ENCODE results near the gene PLXND1. TPM values are rescaled to one million over a fixed set of nuclear protein-coding genes. Genes with fewer than 3 reads are reported as not detected.

Gene PLXND1
- total RNA-seq, 2 donors from 2014 or later = 47.7 to 135 TPM

DNA sequence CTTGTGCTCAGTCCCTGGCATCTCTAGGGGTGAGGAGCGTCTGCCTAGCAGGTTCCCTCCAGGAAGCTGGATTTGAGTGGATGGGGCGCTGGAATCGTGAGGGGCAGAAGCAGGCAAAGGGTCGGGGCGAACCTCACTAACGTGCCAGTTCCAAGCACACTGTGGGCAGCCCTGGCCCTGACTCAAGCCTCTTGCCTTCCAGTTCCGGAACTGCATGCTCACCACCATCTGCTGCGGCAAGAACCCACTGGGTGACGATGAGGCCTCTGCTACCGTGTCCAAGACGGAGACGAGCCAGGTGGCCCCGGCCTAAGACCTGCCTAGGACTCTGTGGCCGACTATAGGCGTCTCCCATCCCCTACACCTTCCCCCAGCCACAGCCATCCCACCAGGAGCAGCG lies 73.1 kb downstream of the PLXND1 start:
- TF ChIP-seq POLR2A (IDR thresholded peaks at IDR 0.05) = no peak
- TF ChIP-seq, protein P1, sequence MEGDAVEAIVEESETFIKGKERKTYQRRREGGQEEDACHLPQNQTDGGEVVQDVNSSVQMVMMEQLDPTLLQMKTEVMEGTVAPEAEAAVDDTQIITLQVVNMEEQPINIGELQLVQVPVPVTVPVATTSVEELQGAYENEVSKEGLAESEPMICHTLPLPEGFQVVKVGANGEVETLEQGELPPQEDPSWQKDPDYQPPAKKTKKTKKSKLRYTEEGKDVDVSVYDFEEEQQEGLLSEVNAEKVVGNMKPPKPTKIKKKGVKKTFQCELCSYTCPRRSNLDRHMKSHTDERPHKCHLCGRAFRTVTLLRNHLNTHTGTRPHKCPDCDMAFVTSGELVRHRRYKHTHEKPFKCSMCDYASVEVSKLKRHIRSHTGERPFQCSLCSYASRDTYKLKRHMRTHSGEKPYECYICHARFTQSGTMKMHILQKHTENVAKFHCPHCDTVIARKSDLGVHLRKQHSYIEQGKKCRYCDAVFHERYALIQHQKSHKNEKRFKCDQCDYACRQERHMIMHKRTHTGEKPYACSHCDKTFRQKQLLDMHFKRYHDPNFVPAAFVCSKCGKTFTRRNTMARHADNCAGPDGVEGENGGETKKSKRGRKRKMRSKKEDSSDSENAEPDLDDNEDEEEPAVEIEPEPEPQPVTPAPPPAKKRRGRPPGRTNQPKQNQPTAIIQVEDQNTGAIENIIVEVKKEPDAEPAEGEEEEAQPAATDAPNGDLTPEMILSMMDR (IDR thresholded peaks at IDR 0.05) = no peak
- Histone ChIP-seq H3K4me1 (peaks cover 11% of the 10 kb centered on the region), H3K27me3 (no peaks in the 10 kb centered on the region), H3K36me3 (replicated peaks in 1 of 2; ENCODE audit: insufficient read depth in 1 of 2, low read depth in 2 of 2) (no peaks in the 10 kb centered on the region), H3K4me3 (no peak overlapping the region), H3K9me3 (no peaks in the 10 kb centered on the region), H3K27ac (no peak overlapping the region)
- intact Hi-C loops (cut with DNase I) = no loop called here
- 87 to 90% methylated on average over 9 to 16 of the region's 16 CpGs for WGBS, 2 donors
- DNase-seq = no peak
- ATAC-seq = no peak

DNA sequence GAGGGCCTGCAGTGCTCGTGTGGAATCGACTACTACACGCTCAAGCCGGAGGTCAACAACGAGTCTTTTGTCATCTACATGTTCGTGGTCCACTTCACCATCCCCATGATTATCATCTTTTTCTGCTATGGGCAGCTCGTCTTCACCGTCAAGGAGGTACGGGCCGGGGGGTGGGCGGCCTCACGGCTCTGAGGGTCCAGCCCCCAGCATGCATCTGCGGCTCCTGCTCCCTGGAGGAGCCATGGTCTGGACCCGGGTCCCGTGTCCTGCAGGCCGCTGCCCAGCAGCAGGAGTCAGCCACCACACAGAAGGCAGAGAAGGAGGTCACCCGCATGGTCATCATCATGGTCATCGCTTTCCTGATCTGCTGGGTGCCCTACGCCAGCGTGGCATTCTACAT lies 74.2 kb downstream of the PLXND1 start:
- peaks cover 11% of the 10 kb centered on the region for H3K4me1 ChIP-seq
- intact Hi-C loops (cut with DNase I) = no loop called here
- no peaks in the 10 kb centered on the region for H3K36me3 ChIP-seq (replicated peaks in 1 of 2; ENCODE audit: insufficient read depth in 1 of 2, low read depth in 2 of 2)
- H3K27me3 ChIP-seq = no peaks in the 10 kb centered on the region
- 90 to 92% methylated on average over 8 to 16 of the region's 20 CpGs for WGBS, 2 donors
- ATAC-seq (no peak), DNase-seq (no peak)
- H3K4me3 ChIP-seq = no peak overlapping the region
- no peaks in the 10 kb centered on the region for H3K9me3 ChIP-seq
- H3K27ac ChIP-seq = no peak overlapping the region
- TF ChIP-seq, protein P1 (IDR thresholded peaks at IDR 0.05) = no peak
- no peak for TF ChIP-seq POLR2A (IDR thresholded peaks at IDR 0.05)

DNA sequence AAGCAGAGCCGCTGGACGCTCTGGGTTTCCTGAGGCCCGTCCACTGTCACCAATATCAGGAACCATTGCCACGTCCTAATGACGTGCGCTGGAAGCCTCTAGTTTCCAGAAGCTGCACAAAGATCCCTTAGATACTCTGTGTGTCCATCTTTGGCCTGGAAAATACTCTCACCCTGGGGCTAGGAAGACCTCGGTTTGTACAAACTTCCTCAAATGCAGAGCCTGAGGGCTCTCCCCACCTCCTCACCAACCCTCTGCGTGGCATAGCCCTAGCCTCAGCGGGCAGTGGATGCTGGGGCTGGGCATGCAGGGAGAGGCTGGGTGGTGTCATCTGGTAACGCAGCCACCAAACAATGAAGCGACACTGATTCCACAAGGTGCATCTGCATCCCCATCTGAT lies 74.8 kb downstream of the PLXND1 start:
- ATAC-seq (no peak), DNase-seq (no peak)
- H3K27me3 ChIP-seq = no peaks in the 10 kb centered on the region
- H3K9me3 ChIP-seq = no peaks in the 10 kb centered on the region
- H3K36me3 ChIP-seq (replicated peaks in 1 of 2; ENCODE audit: insufficient read depth in 1 of 2, low read depth in 2 of 2) = no peaks in the 10 kb centered on the region
- no peak overlapping the region for H3K4me3 ChIP-seq
- TF ChIP-seq, protein P1 (IDR thresholded peaks at IDR 0.05) = no peak
- no peak for TF ChIP-seq POLR2A (IDR thresholded peaks at IDR 0.05)
- peaks cover 11% of the 10 kb centered on the region for H3K4me1 ChIP-seq
- intact Hi-C loops (cut with DNase I) = no loop called here
- H3K27ac ChIP-seq = no peak overlapping the region
- 90% methylated on average over 11 of the region's 11 CpGs for WGBS, 2 donors

DNA sequence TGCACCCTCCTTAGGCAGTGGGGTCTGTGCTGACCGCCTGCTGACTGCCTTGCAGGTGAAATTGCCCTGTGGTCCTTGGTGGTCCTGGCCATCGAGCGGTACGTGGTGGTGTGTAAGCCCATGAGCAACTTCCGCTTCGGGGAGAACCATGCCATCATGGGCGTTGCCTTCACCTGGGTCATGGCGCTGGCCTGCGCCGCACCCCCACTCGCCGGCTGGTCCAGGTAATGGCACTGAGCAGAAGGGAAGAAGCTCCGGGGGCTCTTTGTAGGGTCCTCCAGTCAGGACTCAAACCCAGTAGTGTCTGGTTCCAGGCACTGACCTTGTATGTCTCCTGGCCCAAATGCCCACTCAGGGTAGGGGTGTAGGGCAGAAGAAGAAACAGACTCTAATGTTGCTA lies 75.7 kb downstream of the PLXND1 start:
- 90 to 95% methylated on average over 2 to 13 of the region's 13 CpGs for WGBS, 2 donors
- Histone ChIP-seq H3K4me3 (no peak overlapping the region), H3K27ac (no peak overlapping the region), H3K9me3 (no peaks in the 10 kb centered on the region), H3K4me1 (peaks cover 11% of the 10 kb centered on the region), H3K27me3 (no peaks in the 10 kb centered on the region), H3K36me3 (replicated peaks in 1 of 2; ENCODE audit: insufficient read depth in 1 of 2, low read depth in 2 of 2) (no peaks in the 10 kb centered on the region)
- no peak for ATAC-seq
- intact Hi-C loops (cut with DNase I) = no loop called here
- TF ChIP-seq, protein P1 (IDR thresholded peaks at IDR 0.05) = no peak
- no peak for TF ChIP-seq POLR2A (IDR thresholded peaks at IDR 0.05)
- no peak for DNase-seq

DNA sequence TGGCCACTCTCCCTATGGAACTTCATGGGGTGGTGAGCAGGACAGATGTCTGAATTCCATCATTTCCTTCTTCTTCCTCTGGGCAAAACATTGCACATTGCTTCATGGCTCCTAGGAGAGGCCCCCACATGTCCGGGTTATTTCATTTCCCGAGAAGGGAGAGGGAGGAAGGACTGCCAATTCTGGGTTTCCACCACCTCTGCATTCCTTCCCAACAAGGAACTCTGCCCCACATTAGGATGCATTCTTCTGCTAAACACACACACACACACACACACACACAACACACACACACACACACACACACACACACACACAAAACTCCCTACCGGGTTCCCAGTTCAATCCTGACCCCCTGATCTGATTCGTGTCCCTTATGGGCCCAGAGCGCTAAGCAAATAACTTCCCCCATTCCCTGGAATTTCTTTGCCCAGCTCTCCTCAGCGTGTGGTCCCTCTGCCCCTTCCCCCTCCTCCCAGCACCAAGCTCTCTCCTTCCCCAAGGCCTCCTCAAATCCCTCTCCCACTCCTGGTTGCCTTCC lies 76.2 kb downstream of the PLXND1 start:
- peaks cover 11% of the 10 kb centered on the region for H3K4me1 ChIP-seq
- ATAC-seq = peak; percentile 28
- TF ChIP-seq, protein P1 (IDR thresholded peaks at IDR 0.05) = no peak
- TF ChIP-seq POLR2A (IDR thresholded peaks at IDR 0.05) = no peak
- H3K36me3 ChIP-seq (replicated peaks in 1 of 2; ENCODE audit: insufficient read depth in 1 of 2, low read depth in 2 of 2) = no peaks in the 10 kb centered on the region
- H3K27ac ChIP-seq = no peak overlapping the region
- DNase-seq = peak in 1 of 4 donors; percentile 32
- H3K9me3 ChIP-seq = no peaks in the 10 kb centered on the region
- H3K4me3 ChIP-seq = no peak overlapping the region
- H3K27me3 ChIP-seq = no peaks in the 10 kb centered on the region
- intact Hi-C loops (cut with DNase I) = no loop called here
- 29 to 37% methylated on average over 6 of the region's 6 CpGs for WGBS, 2 donors

All from body of pancreas (tissue), 4 donors.